ENCODE measurements around the gene ARRB1. TPM values are rescaled to one million over a fixed set of nuclear protein-coding genes. Genes with fewer than 3 reads are reported as not detected.

The ARRB1 gene
- total and polyA plus RNA-seq, 2 of the 13 experiments (the other 11 are each of a cell fraction or from before 2014, with no cell fraction given), result 22.5 to 35.7 TPM

GRCh38 chr11:75351791-75352587, 528 bp upstream of the ARRB1 start (continued):
- TF ChIP-seq ZNF687 (CRISPR knock-in tag; IDR thresholded peaks at IDR 0.05) (peak; percentile 81), HOXD1 (CRISPR knock-in tag; IDR thresholded peaks at IDR 0.05) (peak; percentile 32; the same call in 1 of the 2 replicates), AGO2 (optimal IDR thresholded peaks at IDR 0.05; ENCODE audit: low read depth, low read length) (peak; percentile 80), TFDP2 (CRISPR knock-in tag; IDR thresholded peaks at IDR 0.05) (peak; percentile 62), ZNF251 (CRISPR knock-in tag; IDR thresholded peaks at IDR 0.05) (no peak), TCF12 (IDR thresholded peaks at IDR 0.05) (no peak), TCF12 (CRISPR knock-in tag; IDR thresholded peaks at IDR 0.05) (no peak), ZBTB7A (CRISPR knock-in tag; IDR thresholded peaks at IDR 0.05) (peak; percentile 96), ZFY (CRISPR knock-in tag; IDR thresholded peaks at IDR 0.05) (peak; percentile 72), ZNF530 (CRISPR knock-in tag; IDR thresholded peaks at IDR 0.05; ENCODE audit: low read depth) (no peak), ZNF800 (CRISPR knock-in tag; IDR thresholded peaks at IDR 0.05) (peak; percentile 39; the same call in 1 of the 2 replicates), RBM22 (optimal IDR thresholded peaks at IDR 0.05; ENCODE audit: low read length) (no peak), PHB2 (IDR thresholded peaks at IDR 0.05; ENCODE audit: partially characterized antibody) (no peak), ELF4 (CRISPR knock-in tag; IDR thresholded peaks at IDR 0.05; ENCODE audit: borderline replicate concordance) (no peak), ZXDC (CRISPR knock-in tag; IDR thresholded peaks at IDR 0.05) (no peak; the same call in 1 of the 2 replicates), RBAK (CRISPR knock-in tag; IDR thresholded peaks at IDR 0.05) (no peak), ZNF75D (CRISPR knock-in tag; IDR thresholded peaks at IDR 0.05; ENCODE audit: borderline replicate concordance) (no peak), NFIB (CRISPR knock-in tag; IDR thresholded peaks at IDR 0.05; ENCODE audit: borderline replicate concordance) (no peak), ZNF678 (CRISPR knock-in tag; IDR thresholded peaks at IDR 0.05) (no peak; the same call in 1 of the 2 replicates)
